Trophoblast cell (in vitro differentiated cells and primary cell): ENCODE results near the gene SLIT1.

Experiments used
- DNase-seq, 2 donors: peaks; one replicate each; pipeline ENCODE4 v3.0.0-alpha.2; 2016
- H2AFZ ChIP-seq: 2 replicates; pipeline ENCODE4 v1.6.1; 2013; ENCODE audit warnings: low read length, moderate library complexity, mild to moderate bottlenecking; ENCODE audit not compliant: insufficient read depth, poor library complexity
- H2AK5ac ChIP-seq: 2 replicates; pipeline ENCODE4 v1.6.1; 2013; ENCODE audit warnings: mild to moderate bottlenecking, low read length
- H2BK120ac ChIP-seq: 2 replicates; pipeline ENCODE4 v1.6.1; 2013; ENCODE audit warnings: low read length, mild to moderate bottlenecking, moderate library complexity; ENCODE audit not compliant: insufficient read depth, poor library complexity
- H2BK12ac ChIP-seq: 2 replicates; pipeline ENCODE4 v1.6.1; 2013; ENCODE audit warnings: mild to moderate bottlenecking, low read length, moderate library complexity
- H2BK5ac ChIP-seq: 2 replicates; pipeline ENCODE4 v1.6.1; 2013; ENCODE audit warnings: low read length, low read depth, moderate library complexity, mild to moderate bottlenecking; ENCODE audit not compliant: poor library complexity
- H3K14ac ChIP-seq: 2 replicates; pipeline ENCODE4 v1.6.1; 2013; ENCODE audit warnings: mild to moderate bottlenecking, low read length
- H3K18ac ChIP-seq: 2 replicates; pipeline ENCODE4 v1.6.1; 2013; ENCODE audit warnings: mild to moderate bottlenecking, low read length
- H3K23ac ChIP-seq: 2 replicates; pipeline ENCODE4 v1.6.1; 2013; ENCODE audit warnings: low read length
- H3K27ac ChIP-seq: 2 replicates; pipeline ENCODE4 v1.5.1; 2013; ENCODE audit warnings: low read depth, mild to moderate bottlenecking, inconsistent platforms, low read length, moderate library complexity
- H3K27me3 ChIP-seq: 2 replicates; pipeline ENCODE4 v1.6.1; 2013; ENCODE audit warnings: inconsistent platforms, mild to moderate bottlenecking, low read length, moderate library complexity; ENCODE audit not compliant: insufficient read depth
- H3K36me3 ChIP-seq, 2 experiments: 1 replicate in 1 of 2; 2 replicates in 1 of 2; pipeline ENCODE4 v1.6.1; 2013; ENCODE audit warnings: low read length in 2 of 2, mild to moderate bottlenecking in 2 of 2, moderate library complexity in 1 of 2; ENCODE audit not compliant: insufficient read depth in 2 of 2, control insufficient read depth in 1 of 2
- H3K4ac ChIP-seq: 2 replicates; pipeline ENCODE4 v1.6.1; 2013; ENCODE audit warnings: low read depth, mild to moderate bottlenecking, low read length, moderate library complexity
- H3K4me1 ChIP-seq, 2 experiments: 1 replicate in 1 of 2; 2 replicates in 1 of 2; pipeline ENCODE4 v1.6.1; 2013; ENCODE audit warnings: low read length in 2 of 2, mild to moderate bottlenecking in 2 of 2, moderate library complexity in 1 of 2; ENCODE audit not compliant: insufficient read depth in 2 of 2, control insufficient read depth in 1 of 2
- H3K4me2 ChIP-seq: 2 replicates; pipeline ENCODE4 v1.6.1; 2013; ENCODE audit warnings: inconsistent platforms, mild to moderate bottlenecking, low read length, moderate library complexity
- H3K4me3 ChIP-seq: 2 replicates; pipeline ENCODE4 v1.5.1; 2013; ENCODE audit warnings: mild to moderate bottlenecking, low read depth, low read length, inconsistent platforms
- H3K79me1 ChIP-seq: one replicate; pipeline ENCODE4 v1.6.1; 2013; ENCODE audit warnings: low read length
- H3K79me2 ChIP-seq: 2 replicates; pipeline ENCODE4 v1.6.1; 2013; ENCODE audit warnings: low read length, mild to moderate bottlenecking; ENCODE audit not compliant: control insufficient read depth, insufficient read depth, poor library complexity
- H3K9ac ChIP-seq: 2 replicates; pipeline ENCODE4 v1.6.1; 2013; ENCODE audit warnings: mild to moderate bottlenecking, low read length
- H3K9me3 ChIP-seq: 2 replicates; pipeline ENCODE4 v1.6.1; 2013; ENCODE audit warnings: low read depth, mild to moderate bottlenecking, control low read depth, inconsistent platforms, low read length; ENCODE audit not compliant: insufficient read depth
- H4K12ac ChIP-seq: 2 replicates; pipeline ENCODE4 v1.6.1; 2013; ENCODE audit warnings: low read depth, mild to moderate bottlenecking, low read length, moderate library complexity
- H4K8ac ChIP-seq: 2 replicates; pipeline ENCODE4 v1.6.1; 2013; ENCODE audit warnings: low read depth, mild to moderate bottlenecking, low read length, moderate library complexity
- H4K91ac ChIP-seq: one replicate; pipeline ENCODE4 v1.6.1; 2013; ENCODE audit warnings: low read depth, mild to moderate bottlenecking, low read length, moderate library complexity
- WGBS: extraction: QIAGEN DNeasy Blood & Tissue Kit; methylation state at CpG from one replicate; pipeline ENCODE4 v1.1.7; 2013; ENCODE audit warnings: missing lambda C conversion rate; ENCODE audit not compliant: insufficient read length, insufficient coverage; ENCODE audit errors: extremely low coverage; 5-methylcytosine and 5-hydroxymethylcytosine counted together

The SLIT1 gene

DNA sequence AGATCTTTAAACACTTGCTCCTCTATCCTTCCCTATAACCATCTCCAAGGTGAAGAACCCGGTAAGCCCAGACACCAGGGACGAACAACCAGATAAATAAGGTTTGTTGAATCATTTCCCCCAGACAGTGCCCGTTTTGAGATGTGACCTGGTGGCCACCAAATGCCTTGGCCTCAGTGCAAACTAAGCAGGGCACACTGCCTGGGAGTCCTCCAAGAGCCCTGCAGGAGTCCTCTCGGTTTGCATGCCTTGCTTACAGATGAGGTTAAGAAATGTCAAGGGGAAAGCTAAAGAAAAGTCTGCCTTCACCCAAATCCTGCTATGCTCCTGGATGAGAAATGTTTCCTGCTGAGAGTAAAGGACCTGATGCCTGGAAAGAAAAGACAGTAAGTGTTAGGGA, 31.6 kb downstream of the SLIT1 start:
- Histone ChIP-seq H3K79me2 (no peaks in the 10 kb centered on the region), H4K8ac (no peak overlapping the region), H2BK120ac (no peak overlapping the region), H4K91ac (no peak overlapping the region), H3K4me3 (no peak overlapping the region), H2BK12ac (no peak overlapping the region), H3K9me3 (no peaks in the 10 kb centered on the region), H2AK5ac (no peak overlapping the region), H3K4me2 (no peak overlapping the region), H2AFZ (no peak overlapping the region), H3K14ac (no peak overlapping the region), H3K36me3 (no peaks in the 10 kb centered on the region), H3K27me3 (no peaks in the 10 kb centered on the region), H3K4me1 (peaks cover 0 to 3% of the 10 kb centered on the region in 2 experiments), H3K9ac (no peak overlapping the region), H3K27ac (no peak overlapping the region), H3K4ac (no peak overlapping the region), H4K12ac (no peak overlapping the region), H3K79me1 (no peaks in the 10 kb centered on the region), H3K23ac (no peak overlapping the region), H3K18ac (no peak overlapping the region), H2BK5ac (no peak overlapping the region)
- WGBS, result no CpG with 5 or more reads among the region's 4 CpGs
- DNase-seq, result no peak

GRCh38 chr10:97153270-97153850, 32.4 kb downstream of the SLIT1 start:
- WGBS, result no CpG with 5 or more reads among the region's 7 CpGs
- Histone ChIP-seq H3K36me3 (no peaks in the 10 kb centered on the region), H4K8ac (no peak overlapping the region), H2AK5ac (no peak overlapping the region), H3K4me2 (no peak overlapping the region), H3K18ac (no peak overlapping the region), H2BK12ac (no peak overlapping the region), H4K12ac (no peak overlapping the region), H3K27ac (no peak overlapping the region), H3K79me2 (no peaks in the 10 kb centered on the region), H2AFZ (no peak overlapping the region), H4K91ac (no peak overlapping the region), H2BK5ac (no peak overlapping the region), H3K4me1 (peaks cover 0 to 3% of the 10 kb centered on the region in 2 experiments), H3K27me3 (no peaks in the 10 kb centered on the region), H3K9me3 (no peaks in the 10 kb centered on the region), H3K79me1 (no peaks in the 10 kb centered on the region), H3K4me3 (no peak overlapping the region), H2BK120ac (no peak overlapping the region), H3K4ac (no peak overlapping the region), H3K9ac (no peak overlapping the region), H3K14ac (no peak overlapping the region), H3K23ac (no peak overlapping the region)
- DNase-seq, result no peak

DNA sequence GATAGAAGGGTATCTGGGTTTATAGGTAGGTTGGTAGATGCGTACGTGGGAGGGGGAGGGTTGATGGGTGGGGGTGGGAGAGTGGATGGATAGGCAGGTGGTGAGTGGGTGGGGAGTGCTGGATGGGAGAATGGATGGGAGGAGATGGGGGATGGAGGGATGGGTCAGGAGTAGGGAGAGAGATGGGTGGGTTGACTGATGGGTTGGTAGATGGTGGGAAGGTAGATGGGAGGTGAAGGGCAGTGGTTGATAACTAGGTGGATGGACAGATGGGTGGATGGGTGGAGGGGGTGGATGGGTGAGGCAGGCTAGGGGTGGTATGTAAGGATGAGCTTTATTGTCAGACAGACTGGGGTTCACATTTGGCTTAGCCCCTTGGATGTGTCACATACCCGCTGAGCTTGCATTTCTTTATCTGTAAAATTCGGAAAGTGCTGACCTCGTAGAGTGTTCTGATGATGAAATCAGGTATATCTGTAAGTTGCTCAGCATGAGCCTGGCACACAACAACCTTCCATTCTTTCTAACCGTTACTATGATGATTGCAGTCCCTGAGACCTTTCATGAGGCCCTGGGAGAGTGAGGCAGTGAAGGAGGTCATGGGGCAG, 34.3 kb downstream of the SLIT1 start:
- Histone ChIP-seq H3K4me3 (no peak overlapping the region), H3K18ac (no peak overlapping the region), H2AK5ac (no peak overlapping the region), H2AFZ (no peak overlapping the region), H3K27me3 (no peaks in the 10 kb centered on the region), H2BK12ac (no peak overlapping the region), H3K4me2 (no peak overlapping the region), H3K27ac (no peak overlapping the region), H3K14ac (no peak overlapping the region), H2BK5ac (no peak overlapping the region), H4K91ac (no peak overlapping the region), H4K8ac (no peak overlapping the region), H3K79me2 (no peaks in the 10 kb centered on the region), H2BK120ac (no peak overlapping the region), H3K4me1 (peaks cover 0 to 3% of the 10 kb centered on the region in 2 experiments), H3K4ac (no peak overlapping the region), H3K79me1 (no peaks in the 10 kb centered on the region), H4K12ac (no peak overlapping the region), H3K23ac (no peak overlapping the region), H3K36me3 (no peaks in the 10 kb centered on the region), H3K9me3 (no peaks in the 10 kb centered on the region), H3K9ac (no peak overlapping the region)
- no peak for DNase-seq
- WGBS, result 100% methylated on average over 2 of the region's 6 CpGs

DNA sequence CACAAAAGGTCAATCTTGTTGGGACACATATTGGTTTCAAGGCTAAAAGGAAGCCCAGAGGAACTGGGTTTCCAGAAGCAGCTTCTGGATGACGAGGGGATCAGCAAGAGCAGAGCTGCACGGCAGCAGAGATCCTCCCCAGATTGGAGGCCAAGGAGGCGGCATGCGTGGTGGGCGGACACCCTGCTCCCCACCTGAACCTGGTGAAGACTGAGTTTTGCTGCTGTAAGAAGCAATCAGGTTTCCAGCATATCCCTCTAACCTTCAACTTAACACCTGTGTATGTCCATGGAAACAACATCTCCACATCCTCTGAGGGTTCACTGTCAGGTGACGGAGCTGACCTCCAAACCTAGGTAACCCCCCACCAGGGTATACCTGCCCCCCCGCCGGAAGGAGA, 35.1 kb downstream of the SLIT1 start:
- no peak overlapping the region for H4K8ac ChIP-seq
- no peaks in the 10 kb centered on the region for H3K79me1 ChIP-seq
- H2AFZ ChIP-seq, result no peak overlapping the region
- no peak overlapping the region for H3K18ac ChIP-seq
- H4K91ac ChIP-seq, result no peak overlapping the region
- H3K27me3 ChIP-seq, result no peaks in the 10 kb centered on the region
- H2BK12ac ChIP-seq, result no peak overlapping the region
- H3K36me3 ChIP-seq, result no peaks in the 10 kb centered on the region
- H3K4me2 ChIP-seq, result no peak overlapping the region
- no peak overlapping the region for H3K27ac ChIP-seq
- H3K9me3 ChIP-seq, result no peaks in the 10 kb centered on the region
- no peak for DNase-seq
- no peak overlapping the region for H3K4ac ChIP-seq
- H4K12ac ChIP-seq, result no peak overlapping the region
- no peak overlapping the region for H3K9ac ChIP-seq
- no peak overlapping the region for H2BK120ac ChIP-seq
- no peak overlapping the region for H3K23ac ChIP-seq
- H3K14ac ChIP-seq, result no peak overlapping the region
- no CpG with 5 or more reads among the region's 8 CpGs for WGBS
- no peaks in the 10 kb centered on the region for H3K79me2 ChIP-seq
- H2BK5ac ChIP-seq, result no peak overlapping the region
- no peak overlapping the region for H3K4me3 ChIP-seq
- H3K4me1 ChIP-seq, result peaks cover 0 to 3% of the 10 kb centered on the region in 2 experiments
- H2AK5ac ChIP-seq, result no peak overlapping the region
